Measurements from ENCODE around the gene RNU2-63P. TPM values are rescaled to one million over a fixed set of nuclear protein-coding genes. Genes with fewer than 3 reads are reported as not detected.

RNU2-63P gene
- total and polyA plus RNA-seq, 2 of the 8 experiments (the other 6 are each of a cell fraction or from before 2014, with no cell fraction given): 6.6 TPM; not detected in 1

- no peak overlapping the region for H3K4me2 ChIP-seq (ENCODE audit: insufficient read depth in 1 of 2, low read depth in 2 of 2, low read length in 2 of 2)
- no peaks in the 10 kb centered on the region for H3K79me2 ChIP-seq (ENCODE audit: control insufficient read depth in 1 of 2, insufficient read depth in 2 of 2, low read length in 2 of 2)
- H3K4me1 ChIP-seq (replicated peaks in 1 of 4; ENCODE audit: control insufficient read depth in 3 of 4, insufficient read depth in 4 of 4, low read length in 3 of 4): no peaks in the 10 kb centered on the region
- no peak overlapping the region for H3K56ac ChIP-seq (replicated peaks; ENCODE audit: insufficient read length, low read depth, low read length)
- POLR2A ChIA-PET (ENCODE audit: partially characterized antibody): interaction anchor here (2.2 kb wide), 1 partner anchor 11 kb away, joined by 8 read pairs; no protein-coding TSS in a partner anchor
- no peak overlapping the region for H4K5ac ChIP-seq (ENCODE audit: insufficient read length, low read depth, low read length)
- H3K18ac ChIP-seq (ENCODE audit: extremely low read depth, low read length): no peak overlapping the region
- H3K4ac ChIP-seq (replicated peaks; ENCODE audit: insufficient read length, low read depth, low read length): no peak overlapping the region
- H2BK20ac ChIP-seq (ENCODE audit: low read length): no peak overlapping the region
- DNase-seq (ENCODE audit: low read depth in 1 of 2, low spot score in 2 of 2) (no peak), FAIRE-seq (no peak)
- H4K8ac ChIP-seq (ENCODE audit: extremely low read depth, insufficient read depth, low read length): no peak overlapping the region
- CTCF ChIA-PET (ENCODE audit: partially characterized antibody): interaction anchor here (1.2 kb wide), 1 partner anchor 24 kb away, joined by 4 read pairs; no protein-coding TSS in a partner anchor
- H3K9ac ChIP-seq (replicated peaks in 1 of 4; ENCODE audit: extremely low read depth in 1 of 4, low read depth in 3 of 4, low read length in 3 of 4): no peak overlapping the region
- H2BK5ac ChIP-seq (ENCODE audit: low read depth, low read length): no peak overlapping the region
- no peak overlapping the region for H2BK15ac ChIP-seq (ENCODE audit: low read length)
- H3K23ac ChIP-seq (ENCODE audit: insufficient read length): no peak overlapping the region
- no peaks in the 10 kb centered on the region for H3K79me1 ChIP-seq (ENCODE audit: low read depth, low read length)
- WGBS, 2 experiments (ENCODE audit: extremely low coverage in 1 of 2, insufficient coverage in 1 of 2, insufficient read length in 1 of 2, insufficient replicate concordance in 2 of 2, low coverage in 1 of 2, low lambda C conversion rate in 2 of 2, missing lambda C conversion rate in 1 of 2): 88% methylated on average over 2 of the region's 2 CpGs; no CpG with 5 or more reads in 1 of the 2 experiments
- no peak overlapping the region for H2BK120ac ChIP-seq (replicated peaks; ENCODE audit: low read depth, low read length)
- no peaks in the 10 kb centered on the region for H3K9me3 ChIP-seq (ENCODE audit: insufficient read depth in 2 of 2, low read depth in 1 of 2, low read length in 1 of 2)
- H4K20me1 ChIP-seq (replicated peaks in 1 of 2; ENCODE audit: control insufficient read depth in 1 of 2, insufficient read depth in 2 of 2, low read length in 2 of 2): no peaks in the 10 kb centered on the region
- no peak overlapping the region for H3K27ac ChIP-seq (ENCODE audit: low read depth, low read length)
- H2AFZ ChIP-seq (ENCODE audit: low read length): no peak overlapping the region
- no peak overlapping the region for H3K14ac ChIP-seq (ENCODE audit: insufficient read length)
- no peak overlapping the region for H2BK12ac ChIP-seq (ENCODE audit: low read depth, low read length)
- H3K4me3 ChIP-seq (ENCODE audit: extremely low read depth in 1 of 4, insufficient read depth in 2 of 4, low read depth in 3 of 4, low read length in 4 of 4): no peak overlapping the region
- H3K27me3 ChIP-seq (replicated peaks in 1 of 4; ENCODE audit: control insufficient read depth in 3 of 4, extremely low read depth in 1 of 4, insufficient read depth in 3 of 4, low read length in 3 of 4): no peaks in the 10 kb centered on the region
- no peak overlapping the region for H2AK5ac ChIP-seq (ENCODE audit: low read depth, low read length)
- no peak overlapping the region for H4K91ac ChIP-seq (replicated peaks; ENCODE audit: insufficient read length, low read length)
- H3K23me2 ChIP-seq (ENCODE audit: low read depth, low read length): no peaks in the 10 kb centered on the region
- peaks cover 0 to 13% (median 3%) of the 10 kb centered on the region in 4 experiments; a peak in 4 of 8 replicates for H3K36me3 ChIP-seq (ENCODE audit: control insufficient read depth in 2 of 4, insufficient read depth in 4 of 4, low read length in 3 of 4)
- TF ChIP-seq POLR2AphosphoS5 (IDR thresholded peaks at IDR 0.05; ENCODE audit: low read depth, low read length): no peak
These were observed 19.8 kb upstream of the RNU2-63P start for GRCh38 chr2:88036182-88036581.

Data from H1 (cell line).